ENCODE measurements around the gene ARHGAP27.

DNA sequence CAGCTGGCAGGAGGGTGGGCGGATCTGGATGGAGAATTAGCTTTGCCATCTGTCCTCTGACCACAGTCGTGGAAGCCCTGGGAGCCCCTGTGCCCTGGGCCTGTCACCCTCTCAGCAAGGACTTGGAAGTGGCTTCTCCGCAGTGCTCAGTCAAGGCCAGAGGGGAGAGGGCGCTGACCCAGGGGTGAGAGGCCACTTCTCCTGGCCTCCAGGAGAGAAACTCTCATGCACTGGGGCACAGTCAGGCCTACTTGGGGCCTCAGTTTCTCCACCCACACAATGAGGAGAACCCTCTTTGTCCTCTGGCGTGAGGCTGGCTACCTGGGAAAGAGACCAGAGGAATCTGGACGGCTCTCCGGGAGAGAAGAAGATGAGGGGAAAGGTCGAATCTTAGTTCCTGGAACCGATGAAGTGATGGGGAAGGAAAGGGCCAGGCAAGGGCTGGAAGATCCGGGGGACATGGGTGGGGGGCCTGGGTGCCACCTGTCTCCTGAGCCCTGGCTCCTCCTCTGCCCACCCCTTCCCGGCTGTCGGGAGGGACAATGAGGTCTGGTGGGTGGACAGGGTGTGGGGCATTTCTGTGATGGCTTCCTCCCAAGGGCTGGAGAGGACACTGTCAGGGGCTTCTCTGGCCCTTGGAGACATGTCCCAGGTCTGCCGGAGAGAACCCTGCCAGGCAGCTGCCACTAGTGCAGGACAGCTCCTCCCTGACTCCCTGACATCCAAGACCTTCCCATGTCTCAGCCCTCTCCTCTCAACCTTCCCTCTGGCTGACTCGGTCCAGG, 9.0 kb upstream of the ARHGAP27 start:
- TF ChIP-seq POLR2AphosphoS5 (IDR thresholded peaks at IDR 0.05; ENCODE audit: borderline replicate concordance, low read depth, low read length): no peak
- no peak for TF ChIP-seq EZH2 (IDR thresholded peaks at IDR 0.05)
- no peak for TF ChIP-seq FOXP2 (optimal IDR thresholded peaks at IDR 0.05; ENCODE audit: control extremely low read depth, extremely low read length, insufficient read depth)

All from SK-N-MC (cell line).